KOPT-K1 (cell line): Measurements from ENCODE around the gene SIVA1.

Source experiments
- H3K27ac ChIP-seq: fragments of 200-600 bp; sonication (generic); 2 replicates; pipeline ENCODE4 v1.5.1; 2016; ENCODE audit warnings: antibody characterized with exemption, mild to moderate bottlenecking, low read depth, low read length; ENCODE audit not compliant: poor library complexity, severe bottlenecking
- H3K36me3 ChIP-seq: fragments of 200-600 bp; sonication (generic); 2 replicates; pipeline ENCODE4 v1.5.1; 2017; ENCODE audit warnings: antibody characterized with exemption, mild to moderate bottlenecking, low read length, moderate library complexity; ENCODE audit not compliant: insufficient read depth
- H3K9me3 ChIP-seq: fragments of 200-600 bp; sonication (generic); 2 replicates; pipeline ENCODE4 v1.5.1; 2017; ENCODE audit warnings: antibody characterized with exemption, low read length, mild to moderate bottlenecking; ENCODE audit not compliant: insufficient read depth, poor library complexity, severe bottlenecking

Gene SIVA1

DNA sequence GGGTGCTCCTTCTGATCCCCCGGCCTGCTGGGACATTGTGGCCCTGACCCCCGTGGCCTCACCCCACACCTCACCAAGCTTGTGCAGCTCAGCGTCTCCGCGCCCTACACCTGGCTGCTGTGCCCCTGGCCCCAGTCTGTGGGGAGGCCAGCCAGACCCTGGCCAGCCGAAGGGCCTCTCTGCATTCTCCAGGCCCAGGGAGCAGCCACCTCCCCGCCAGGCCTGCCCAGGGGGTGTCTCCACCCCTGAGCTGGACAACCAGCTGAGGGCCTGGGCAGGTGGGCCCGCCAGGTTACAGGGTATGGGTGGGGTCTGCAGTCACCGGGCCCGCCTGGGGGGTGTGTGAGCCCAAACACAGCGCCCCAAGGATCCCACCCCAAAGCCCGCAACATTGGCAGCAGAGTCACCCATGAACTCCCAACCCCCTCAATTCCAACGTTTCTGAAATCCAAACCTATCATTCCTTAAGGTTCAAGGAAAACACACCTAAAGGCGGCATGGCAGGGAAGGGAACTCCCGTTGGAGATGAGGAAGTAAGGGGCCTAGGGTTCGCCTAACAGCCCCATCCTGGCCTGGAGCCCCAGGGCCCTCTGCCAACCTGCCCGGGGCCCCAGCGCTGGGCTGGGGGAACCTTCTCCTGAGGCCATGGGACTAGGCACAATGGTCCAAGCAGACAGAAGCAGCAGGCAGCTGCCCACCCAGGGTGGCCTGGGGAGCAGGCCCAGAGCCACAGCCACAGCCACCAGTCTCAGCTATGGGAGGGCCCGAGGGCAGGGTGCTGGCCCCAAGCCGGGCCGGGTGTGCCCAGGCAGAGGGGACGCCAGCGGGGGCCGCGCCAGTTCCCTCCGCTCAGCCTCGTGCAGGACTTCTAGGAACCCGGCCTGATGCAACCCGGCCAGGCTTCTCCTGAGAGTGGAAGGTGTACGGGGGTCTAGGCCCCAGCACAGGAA, 34.1 kb downstream of the SIVA1 start:
- no peak overlapping the region for H3K27ac ChIP-seq
- H3K9me3 ChIP-seq, result no peaks in the 10 kb centered on the region
- peaks cover 61% of the 10 kb centered on the region for H3K36me3 ChIP-seq

DNA sequence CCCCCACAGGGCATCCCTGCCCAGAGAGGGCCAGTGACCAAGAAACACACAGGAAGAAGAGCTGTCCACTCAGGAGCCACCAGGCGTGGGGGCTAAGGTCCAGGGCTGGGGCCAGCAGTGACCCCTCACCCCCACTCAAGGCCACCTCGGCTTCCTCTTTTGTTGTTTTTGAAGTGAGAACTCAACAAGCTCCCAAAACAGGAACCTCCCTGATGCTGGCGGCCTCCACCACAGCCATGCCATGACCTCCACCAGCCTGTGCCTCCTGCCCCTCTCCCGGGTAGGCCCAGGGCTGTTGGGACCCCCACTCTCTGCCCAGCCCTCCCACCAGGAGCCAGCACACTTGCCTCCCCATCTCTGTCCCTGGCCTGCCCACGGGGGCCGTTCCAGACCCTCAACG, 34.8 kb downstream of the SIVA1 start:
- Histone ChIP-seq H3K9me3 (no peaks in the 10 kb centered on the region), H3K36me3 (peaks cover 69% of the 10 kb centered on the region), H3K27ac (no peak overlapping the region)

DNA sequence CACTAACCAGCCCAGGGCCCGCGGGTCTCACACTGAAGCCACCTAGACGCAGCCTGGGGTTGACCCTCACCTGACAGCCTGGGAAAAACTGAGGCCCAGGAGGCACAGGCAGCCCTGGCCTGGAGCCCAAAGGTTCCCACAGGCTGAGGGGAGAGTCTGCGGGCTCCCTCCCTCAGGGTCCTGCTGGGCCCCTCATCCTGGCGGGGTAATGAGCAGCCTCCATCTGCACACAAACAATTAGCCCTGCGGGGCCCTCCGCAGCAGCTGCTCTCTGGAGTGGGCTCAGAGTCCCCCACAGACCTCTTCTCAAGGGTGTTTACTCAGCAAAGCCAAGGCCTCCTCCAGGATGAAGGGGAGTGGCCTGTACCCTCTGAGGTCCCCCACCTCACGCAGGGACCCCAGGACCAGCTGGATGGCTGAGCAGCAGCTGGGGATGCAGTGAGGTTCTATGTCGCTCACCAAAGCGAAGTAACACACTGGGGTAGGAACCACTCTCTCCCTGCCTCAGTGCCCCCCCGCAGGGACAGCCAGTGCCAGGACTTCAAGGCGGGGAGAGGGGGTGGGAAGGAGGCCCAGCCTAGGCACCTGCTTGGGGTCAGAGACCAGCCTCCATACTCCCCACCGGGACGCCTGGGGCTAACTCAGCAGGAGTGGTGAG, 35.3 kb downstream of the SIVA1 start:
- Histone ChIP-seq H3K27ac (no peak overlapping the region), H3K36me3 (peaks cover 73% of the 10 kb centered on the region), H3K9me3 (no peaks in the 10 kb centered on the region)

DNA sequence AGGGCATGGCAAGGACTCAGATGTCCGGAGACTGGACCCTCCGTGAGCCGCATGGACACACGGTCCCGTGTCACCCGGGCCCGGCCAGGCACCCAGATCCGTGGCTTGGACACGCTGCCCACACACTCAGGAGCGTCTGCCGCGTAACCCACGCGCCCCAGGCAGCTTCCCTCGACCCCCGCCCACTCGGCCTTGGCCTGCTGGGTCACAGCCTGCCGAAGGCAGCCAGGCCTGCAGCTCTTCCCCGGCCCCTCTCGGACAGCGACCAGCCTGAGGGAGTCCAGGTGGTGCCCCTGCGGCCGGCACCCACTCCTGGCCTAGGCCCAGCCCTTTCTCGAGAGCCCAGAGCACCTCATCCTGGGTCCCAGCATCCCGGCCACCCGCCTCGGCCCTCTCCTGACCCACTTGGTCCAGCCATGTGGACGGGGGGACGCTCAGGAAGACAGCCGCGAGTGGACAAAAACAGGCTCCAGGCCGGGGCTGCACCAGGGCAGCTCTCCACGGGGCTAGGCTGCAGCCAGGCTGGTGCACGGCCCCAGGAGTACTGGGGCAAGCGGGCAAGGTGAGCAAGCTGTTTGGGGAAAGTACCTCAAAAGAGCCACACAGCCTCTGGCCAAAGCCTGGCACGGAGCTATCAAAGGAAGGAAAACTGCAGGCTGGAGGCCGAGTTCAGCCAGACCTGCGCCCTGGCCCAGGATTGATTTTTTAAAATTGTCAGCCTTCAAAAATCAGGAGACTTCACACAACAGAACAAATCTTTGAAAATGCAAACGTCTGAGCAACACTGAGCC, 36.1 kb downstream of the SIVA1 start:
- peaks cover 76% of the 10 kb centered on the region for H3K36me3 ChIP-seq
- no peak overlapping the region for H3K27ac ChIP-seq
- H3K9me3 ChIP-seq, result no peaks in the 10 kb centered on the region

DNA sequence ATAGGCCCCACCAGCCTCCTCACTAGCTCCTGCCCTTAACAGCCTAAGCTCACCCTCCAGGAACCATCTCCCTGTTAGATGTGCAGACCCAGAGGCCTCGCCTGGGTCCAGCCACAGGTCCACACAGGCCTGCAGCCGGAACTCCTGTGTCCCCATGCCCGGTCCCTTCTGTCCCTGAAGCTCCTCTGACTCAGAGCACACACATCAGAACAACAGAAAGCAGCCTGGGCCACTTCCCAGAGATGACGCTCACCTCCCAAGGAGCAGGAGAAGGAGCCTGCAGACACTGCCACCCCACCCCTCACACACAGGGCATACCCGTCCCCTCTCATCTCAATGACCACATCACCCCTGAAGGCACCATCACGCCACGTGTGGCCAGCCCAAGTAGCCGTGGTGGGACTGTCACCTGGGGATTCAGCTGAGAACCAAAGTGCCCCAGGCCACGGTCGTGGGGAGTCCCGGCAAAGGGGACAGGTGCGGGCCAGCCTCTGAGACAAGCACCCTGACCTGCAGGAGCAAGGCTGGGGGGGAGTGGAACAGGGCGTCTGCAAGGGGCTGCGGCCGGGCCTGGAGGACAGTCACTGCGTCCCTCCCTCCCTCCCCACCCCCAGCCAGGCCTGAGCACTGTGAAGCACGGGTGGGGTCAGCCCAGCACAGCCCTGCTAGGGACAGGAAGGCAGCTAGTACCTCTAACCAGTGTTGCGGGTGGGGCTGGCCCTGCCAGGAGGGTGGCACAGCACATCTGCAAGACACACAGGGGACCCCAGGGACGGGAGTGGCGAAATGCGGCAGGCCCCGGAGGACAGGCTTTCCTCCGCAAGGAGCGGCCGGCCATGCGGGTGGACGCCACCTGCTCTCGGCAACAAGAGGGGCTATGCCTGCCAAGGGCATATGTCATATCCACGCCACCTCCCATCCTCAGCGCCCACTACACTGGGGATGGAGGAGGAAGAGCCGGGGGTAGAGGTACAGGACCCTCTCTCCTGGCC, 37.1 kb downstream of the SIVA1 start:
- Histone ChIP-seq H3K9me3 (no peaks in the 10 kb centered on the region), H3K36me3 (peaks cover 69% of the 10 kb centered on the region)

DNA sequence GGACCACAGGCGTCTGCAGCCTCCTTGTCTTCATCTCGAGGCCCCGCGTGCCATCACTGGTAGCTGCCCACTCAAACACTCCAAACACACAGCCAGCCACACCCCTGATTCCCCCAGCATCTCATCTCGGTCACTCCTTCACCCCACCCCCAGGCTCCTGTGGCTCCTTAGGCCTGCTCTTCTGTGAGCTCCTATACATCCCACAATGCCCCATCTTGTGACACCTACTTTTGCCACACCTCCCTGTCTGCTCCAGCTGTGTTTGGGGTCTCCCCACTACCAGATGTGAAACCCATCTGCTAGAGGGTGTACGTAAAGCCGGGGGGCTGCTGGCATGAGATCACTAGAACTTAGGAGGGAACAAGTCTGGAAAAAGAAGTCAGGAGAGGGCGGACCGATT, 38.5 kb downstream of the SIVA1 start:
- Histone ChIP-seq H3K36me3 (peaks cover 68% of the 10 kb centered on the region), H3K27ac (no peak overlapping the region), H3K9me3 (no peaks in the 10 kb centered on the region)

More for the DNA sequence above, 37.1 kb downstream of the SIVA1 start:
- H3K27ac ChIP-seq, result no peak overlapping the region

DNA sequence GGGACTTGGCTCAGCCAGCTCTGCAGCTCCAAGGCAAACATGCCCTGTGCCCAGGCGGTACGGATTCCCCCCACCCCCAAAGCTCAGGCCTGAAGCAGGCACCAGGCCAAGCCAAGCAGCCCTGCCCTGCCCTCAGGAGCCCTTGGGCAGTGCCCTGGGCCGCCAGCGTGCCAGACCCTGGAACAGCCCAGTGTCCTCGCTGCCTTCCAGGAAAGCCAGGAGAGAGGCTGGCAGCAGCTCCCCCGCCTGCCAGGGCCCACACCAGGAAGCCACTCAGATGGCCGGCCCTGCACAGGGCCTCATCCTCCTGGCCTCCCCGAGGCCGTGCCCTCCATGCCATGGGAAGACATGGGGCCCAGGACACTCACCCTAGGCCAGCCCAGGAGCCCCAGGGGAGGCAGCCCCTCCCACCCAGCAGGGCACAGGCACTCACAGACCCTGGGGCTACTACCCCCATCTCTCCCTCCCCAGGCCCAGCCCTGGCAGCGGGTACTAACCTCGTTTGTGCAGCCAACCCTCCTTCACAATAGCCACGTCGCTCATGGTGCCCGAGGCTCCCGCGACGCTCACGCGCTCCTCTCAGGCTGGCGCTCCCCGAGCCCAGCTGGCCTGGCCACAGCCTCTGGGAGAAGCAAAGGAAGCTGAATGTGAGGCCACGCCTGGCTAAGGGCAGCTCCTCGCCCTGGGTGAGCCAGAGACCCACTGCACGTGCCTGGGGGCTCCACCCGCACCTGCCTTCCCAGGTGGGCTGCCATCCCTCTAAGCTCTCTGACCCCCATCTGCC, 39.3 kb downstream of the SIVA1 start:
- H3K36me3 ChIP-seq, result peaks cover 60% of the 10 kb centered on the region

DNA sequence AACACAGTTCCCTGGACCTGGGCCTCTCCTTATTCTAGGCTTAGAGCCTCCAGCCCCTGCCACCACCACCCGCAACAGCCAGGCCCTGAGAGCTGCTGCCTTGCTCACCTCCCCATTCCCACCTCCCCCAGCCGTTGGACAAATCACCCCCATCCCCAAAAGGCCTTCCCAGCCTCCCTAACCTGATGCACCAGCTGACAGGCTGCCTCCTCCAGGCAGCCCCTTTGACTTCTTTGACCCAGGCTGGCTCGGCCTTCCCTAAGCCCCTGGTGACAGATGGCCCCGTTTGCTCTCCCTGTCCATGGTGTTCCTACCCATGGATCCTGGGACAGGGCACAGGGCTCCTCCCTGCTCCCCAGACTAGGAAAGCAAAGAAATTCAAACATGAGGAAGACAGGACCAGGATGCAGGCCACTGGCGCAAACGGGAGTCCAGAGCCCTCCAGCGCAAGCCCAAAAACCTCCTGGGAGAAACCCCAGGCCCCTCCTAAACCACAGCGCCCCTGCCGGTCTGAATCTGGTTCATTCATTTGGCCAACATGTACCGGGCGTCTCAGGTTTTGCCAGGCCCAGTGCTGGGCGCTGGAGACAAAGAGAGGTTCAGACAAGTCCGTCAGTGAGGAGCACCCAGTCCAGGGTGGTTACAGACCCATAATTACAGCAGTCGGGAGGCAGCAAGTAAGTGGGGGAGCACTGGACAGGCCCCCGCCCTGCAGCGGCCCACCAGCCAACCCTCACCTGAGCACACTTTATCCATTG, 40.2 kb downstream of the SIVA1 start:
- H3K9me3 ChIP-seq, result no peaks in the 10 kb centered on the region
- peaks cover 52% of the 10 kb centered on the region for H3K36me3 ChIP-seq
- H3K27ac ChIP-seq, result peak overlapping the region; percentile 65

More for the DNA sequence above, 39.3 kb downstream of the SIVA1 start:
- no peaks in the 10 kb centered on the region for H3K9me3 ChIP-seq
- H3K27ac ChIP-seq, result no peak overlapping the region

DNA sequence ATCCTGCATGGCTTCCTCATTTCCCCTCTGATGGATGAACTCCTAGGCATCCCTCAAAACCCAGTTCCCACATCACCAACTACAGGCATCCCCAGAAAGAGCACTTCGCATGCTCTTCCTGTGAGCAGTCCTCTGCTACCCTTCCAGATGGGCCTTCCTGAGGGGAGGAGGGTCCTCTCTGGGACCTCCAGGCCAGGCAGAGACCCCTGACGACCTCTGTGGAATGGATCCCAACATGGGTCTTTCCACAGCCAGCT, 40.7 kb downstream of the SIVA1 start:
- peaks cover 47% of the 10 kb centered on the region for H3K36me3 ChIP-seq
- H3K9me3 ChIP-seq, result no peaks in the 10 kb centered on the region
- peak overlapping the region; percentile 65 for H3K27ac ChIP-seq

DNA sequence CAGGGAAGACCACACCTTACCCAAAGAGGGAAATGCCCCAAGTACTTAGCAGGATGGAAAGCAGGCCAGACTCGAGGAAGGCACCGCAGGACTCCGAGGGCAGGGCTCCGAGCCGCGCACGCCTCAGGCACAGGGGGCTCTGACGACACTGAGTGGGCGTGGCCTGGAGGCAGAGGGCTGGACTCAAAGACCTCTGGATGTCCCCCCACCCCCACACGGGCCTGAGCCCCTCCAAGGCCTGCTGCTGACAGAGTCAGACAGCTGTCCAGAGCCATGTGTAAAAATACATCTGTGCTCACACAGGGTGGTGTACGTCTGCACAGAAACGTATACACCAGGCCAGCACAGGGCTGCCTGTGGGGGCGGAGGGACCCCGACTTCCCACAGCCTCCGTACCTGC, 41.2 kb downstream of the SIVA1 start:
- H3K36me3 ChIP-seq, result peaks cover 42% of the 10 kb centered on the region
- peak overlapping the region; percentile 65 for H3K27ac ChIP-seq
- H3K9me3 ChIP-seq, result no peaks in the 10 kb centered on the region

DNA sequence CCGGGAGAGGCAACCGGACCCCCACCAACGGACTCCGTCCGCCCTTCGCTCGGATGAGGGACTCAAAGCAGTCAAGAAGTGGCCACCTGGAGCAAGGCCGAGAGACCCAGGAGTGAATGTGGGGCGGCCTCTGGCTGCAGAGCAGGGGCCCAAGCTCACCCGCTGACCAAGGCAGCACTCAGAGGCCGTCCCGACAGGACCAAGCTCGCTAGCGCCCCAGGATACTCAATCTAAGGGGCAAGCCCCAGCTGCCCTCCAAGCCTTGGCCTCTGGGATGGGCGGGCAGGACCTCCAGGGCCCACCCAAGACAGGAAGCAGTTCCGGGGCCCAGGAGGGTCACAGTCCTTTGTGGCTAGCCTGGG, 41.7 kb downstream of the SIVA1 start:
- Histone ChIP-seq H3K36me3 (peaks cover 37% of the 10 kb centered on the region), H3K9me3 (no peaks in the 10 kb centered on the region), H3K27ac (peak overlapping the region; percentile 65)

DNA sequence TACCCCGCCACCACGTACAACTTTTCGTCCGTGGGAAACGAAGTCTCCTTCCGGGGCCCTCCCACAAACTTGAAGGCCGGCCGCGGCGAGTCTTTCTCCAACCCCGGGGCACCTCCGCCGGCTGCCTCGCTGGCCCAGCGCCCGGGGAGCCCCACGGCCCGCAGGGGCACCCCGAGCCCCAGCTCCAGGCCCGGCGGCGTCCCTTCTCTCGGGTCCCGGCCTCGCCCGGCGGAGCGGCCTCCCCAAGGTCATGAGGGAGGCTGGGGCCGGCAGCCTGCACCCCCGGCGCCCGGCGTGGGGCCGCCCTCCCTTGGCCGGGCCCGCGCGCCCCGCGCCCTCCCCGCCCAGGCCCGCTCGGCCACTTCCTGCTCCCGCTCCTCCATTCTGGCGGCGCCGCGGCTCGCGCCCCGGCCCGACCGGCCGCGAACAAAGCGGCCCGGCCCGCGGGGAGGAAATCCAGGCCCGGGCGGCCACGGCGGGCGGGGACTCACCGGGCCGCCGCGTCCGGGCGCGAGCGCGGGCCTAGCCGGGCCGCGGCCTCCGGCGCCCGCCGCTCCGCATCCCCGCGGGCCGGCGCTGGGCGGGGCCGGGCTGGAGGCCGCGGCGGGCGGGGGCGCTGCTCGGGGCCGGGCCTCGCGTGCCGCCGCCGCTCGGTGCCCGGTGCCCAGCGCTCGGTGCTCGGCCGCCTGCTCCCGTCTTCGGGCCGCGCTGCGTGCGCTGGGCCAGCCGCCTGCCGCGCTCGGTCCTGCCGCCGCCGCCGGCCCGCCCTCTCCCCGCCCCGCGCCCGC, 42.2 kb downstream of the SIVA1 start, which contains the start of gene AKT1:
Gene AKT1, minus strand, starts transcription at position 756 of the 788 bp plus-strand sequence. CDS start 3,105 bp downstream, outside the sequence.
- H3K36me3 ChIP-seq, result peaks cover 33% of the 10 kb centered on the region
- H3K27ac ChIP-seq, result peak within 1 kb of the TSS; percentile 65

More for the DNA sequence above, 42.2 kb downstream of the SIVA1 start, which contains the start of gene AKT1:
- H3K9me3 ChIP-seq, result no peaks in the 10 kb centered on the region
